Activated T-cell treated with anti-CD3 and anti-CD28 coated beads, Interleukin-2, amount 50 U/mL, for 48 hours (primary cell): Measurements from ENCODE around the gene ZNF740.
A peak's percentile ranks its signal among the peaks of the same experiment; 100 is the strongest.
"Not testable (repeated sequence)": the region's sequence is repeated elsewhere in the genome, so short reads cannot be mapped to it uniquely, and the experiment has no call there.

ENCODE experiments used
- DNase-seq, 2 experiments: peaks; one replicate each; pipeline ENCODE4 v3.0.0-alpha.2; 2020

The ZNF740 gene

GRCh38 chr12:53195516-53196420, 15.2 kb downstream of the ZNF740 start:
- DNase-seq: no peak

- DNase-seq: no peak
Observed at GRCh38 chr12:53196486-53196885, 16.0 kb downstream of the ZNF740 start.

- no peak for DNase-seq
Observed at GRCh38 chr12:53197011-53197640, 16.6 kb downstream of the ZNF740 start.

GRCh38 chr12:53198486-53199110, 18.1 kb downstream of the ZNF740 start:
- DNase-seq: peak in 1 of 2 experiments; percentile 48

- no peak for DNase-seq
Observed at GRCh38 chr12:53199700-53200099, 19.2 kb downstream of the ZNF740 start.

GRCh38 chr12:53200107-53200457, 19.6 kb downstream of the ZNF740 start:
- DNase-seq: no peak

GRCh38 chr12:53200458-53201176, 20.1 kb downstream of the ZNF740 start:
- DNase-seq: peak; percentile 64 to 67

- DNase-seq: no peak
Observed at GRCh38 chr12:53201177-53201541, 20.6 kb downstream of the ZNF740 start.

GRCh38 chr12:53201639-53202038, 21.1 kb downstream of the ZNF740 start:
- DNase-seq: no peak

GRCh38 chr12:53202316-53202715, 21.8 kb downstream of the ZNF740 start:
- DNase-seq: not testable (repeated sequence)

- DNase-seq: no peak
Observed at GRCh38 chr12:53204351-53204750, 23.8 kb downstream of the ZNF740 start.

- peak; percentile 85 to 87 for DNase-seq
Observed at GRCh38 chr12:53205747-53206419, 25.4 kb downstream of the ZNF740 start.

GRCh38 chr12:53207042-53207441, 26.5 kb downstream of the ZNF740 start, which contains the start of gene ITGB7:
Gene ITGB7, minus strand, starts transcription at chr12:53207251. Its CDS starts 6,808 bp downstream, at chr12:53200443.
- DNase-seq: peak; percentile 77 to 78

GRCh38 chr12:53208435-53208834, 27.9 kb downstream of the ZNF740 start:
- no peak for DNase-seq

GRCh38 chr12:53208877-53209463, 28.4 kb downstream of the ZNF740 start:
- peak; percentile 60 to 62 for DNase-seq

GRCh38 chr12:53210843-53211242, 30.3 kb downstream of the ZNF740 start:
- no peak for DNase-seq

GRCh38 chr12:53211476-53212381, 31.2 kb downstream of the ZNF740 start:
- DNase-seq: peak in 1 of 2 experiments; percentile 53

- no peak for DNase-seq
Observed at GRCh38 chr12:53212931-53213330, 32.4 kb downstream of the ZNF740 start.

GRCh38 chr12:53213348-53213747, 32.8 kb downstream of the ZNF740 start:
- DNase-seq: peak; percentile 87 to 90

GRCh38 chr12:53214221-53214620, 33.7 kb downstream of the ZNF740 start:
- no peak for DNase-seq
